ENCODE measurements around the gene FADS3.

GRCh38 chr11:61869429-61869707 lies 22.0 kb downstream of the FADS3 start:
- TF ChIP-seq CTCF (IDR thresholded peaks at IDR 0.05) (no peak), POLR2A (IDR thresholded peaks at IDR 0.05) (no peak)
